Central memory CD8-positive, alpha-beta T cell (primary cell): Measurements from ENCODE around the gene ATXN7L1.
"Not testable (repeated sequence)": the region's sequence is repeated elsewhere in the genome, so short reads cannot be mapped to it uniquely, and the experiment has no call there.

ENCODE experiments used
- ATAC-seq: fragments of 150-1000 bp; cut with Tn5 transposase; replicated peaks from 2 replicates; pipeline ENCODE4 v1.10.0; 2022; ENCODE audit warnings: mild to moderate bottlenecking, moderate FRiP score, moderate number of reproducible peaks; ENCODE audit not compliant: poor library complexity, severe bottlenecking; ENCODE audit errors: extremely low read depth
- DNase-seq, 2 donors: peaks; one replicate each; pipeline ENCODE4 v3.0.0; 2021; ENCODE audit warnings: low spot score in 2 of 2
- H3K27ac Mint-ChIP-seq: one replicate; pipeline ENCODE4 v1.8.0; 2022; ENCODE audit warnings: low read depth, mild to moderate bottlenecking, moderate library complexity, mixed read lengths
- H3K27me3 Mint-ChIP-seq: one replicate; pipeline ENCODE4 v1.8.0; 2022; ENCODE audit warnings: mixed read lengths
- H3K36me3 Mint-ChIP-seq: one replicate; pipeline ENCODE4 v1.8.0; 2022; ENCODE audit warnings: mild to moderate bottlenecking, moderate library complexity, mixed read lengths; ENCODE audit not compliant: insufficient read depth
- H3K4me1 Mint-ChIP-seq: one replicate; pipeline ENCODE4 v1.8.0; 2022; ENCODE audit warnings: mixed read lengths
- H3K4me3 Mint-ChIP-seq: one replicate; pipeline ENCODE4 v1.8.0; 2022; ENCODE audit warnings: mild to moderate bottlenecking, moderate library complexity, mixed read lengths
- H3K9me3 Mint-ChIP-seq: one replicate; pipeline ENCODE4 v1.8.0; 2022; ENCODE audit warnings: mixed read lengths

Gene ATXN7L1

GRCh38 chr7:105797652-105798051 lies 78.7 kb downstream of the ATXN7L1 start:
- no peaks in the 10 kb centered on the region for H3K9me3 Mint-ChIP-seq
- H3K4me3 Mint-ChIP-seq, result no peak overlapping the region
- no peak for ATAC-seq

GRCh38 chr7:105796365-105796764 lies 80.0 kb downstream of the ATXN7L1 start:
- Mint-ChIP-seq H3K27me3 (no peaks in the 10 kb centered on the region), H3K27ac (no peak overlapping the region), H3K4me1 (peaks cover 61% of the 10 kb centered on the region), H3K9me3 (no peaks in the 10 kb centered on the region), H3K36me3 (peaks cover 3% of the 10 kb centered on the region), H3K4me3 (no peak overlapping the region)
- ATAC-seq (no peak), DNase-seq (no peak)

More at GRCh38 chr7:105797652-105798051, 78.7 kb downstream of the ATXN7L1 start:
- Mint-ChIP-seq H3K36me3 (peaks cover 5% of the 10 kb centered on the region), H3K27ac (no peak overlapping the region), H3K4me1 (peaks cover 64% of the 10 kb centered on the region), H3K27me3 (no peaks in the 10 kb centered on the region)
- no peak for DNase-seq

GRCh38 chr7:105794741-105795729 lies 81.4 kb downstream of the ATXN7L1 start:
- DNase-seq (no peak), ATAC-seq (no peak)
- H3K4me3 Mint-ChIP-seq, result no peak overlapping the region
- peaks cover 3% of the 10 kb centered on the region for H3K36me3 Mint-ChIP-seq
- H3K27me3 Mint-ChIP-seq, result no peaks in the 10 kb centered on the region
- H3K27ac Mint-ChIP-seq, result no peak overlapping the region
- no peaks in the 10 kb centered on the region for H3K9me3 Mint-ChIP-seq
- H3K4me1 Mint-ChIP-seq, result peaks cover 52% of the 10 kb centered on the region

GRCh38 chr7:105792488-105793370 lies 83.7 kb downstream of the ATXN7L1 start:
- no peaks in the 10 kb centered on the region for H3K27me3 Mint-ChIP-seq
- H3K36me3 Mint-ChIP-seq, result no peaks in the 10 kb centered on the region
- peak; percentile 74 for ATAC-seq
- peak overlapping the region; percentile 50 for H3K4me3 Mint-ChIP-seq
- DNase-seq, result no peak
- peaks cover 48% of the 10 kb centered on the region for H3K4me1 Mint-ChIP-seq
- H3K27ac Mint-ChIP-seq, result peak overlapping the region; percentile 89
- no peaks in the 10 kb centered on the region for H3K9me3 Mint-ChIP-seq

- Mint-ChIP-seq H3K27ac (peak overlapping the region; percentile 89), H3K4me3 (no peak overlapping the region), H3K9me3 (no peaks in the 10 kb centered on the region), H3K4me1 (peaks cover 45% of the 10 kb centered on the region), H3K36me3 (no peaks in the 10 kb centered on the region), H3K27me3 (no peaks in the 10 kb centered on the region)
- ATAC-seq, result no peak
- DNase-seq, result no peak
Observed at GRCh38 chr7:105791926-105792325, 84.5 kb downstream of the ATXN7L1 start.

GRCh38 chr7:105790996-105791395 lies 85.4 kb downstream of the ATXN7L1 start:
- DNase-seq (no peak), ATAC-seq (no peak)
- no peaks in the 10 kb centered on the region for H3K27me3 Mint-ChIP-seq
- no peaks in the 10 kb centered on the region for H3K36me3 Mint-ChIP-seq
- peaks cover 45% of the 10 kb centered on the region for H3K4me1 Mint-ChIP-seq
- no peaks in the 10 kb centered on the region for H3K9me3 Mint-ChIP-seq
- H3K4me3 Mint-ChIP-seq, result no peak overlapping the region
- H3K27ac Mint-ChIP-seq, result peak overlapping the region; percentile 69

GRCh38 chr7:105790452-105790851 lies 85.9 kb downstream of the ATXN7L1 start:
- not testable (repeated sequence) for H3K27me3 Mint-ChIP-seq, H3K36me3 Mint-ChIP-seq, H3K4me3 Mint-ChIP-seq, H3K9me3 Mint-ChIP-seq, DNase-seq, ATAC-seq
- Mint-ChIP-seq H3K27ac (peak overlapping the region; percentile 69), H3K4me1 (peaks cover 44% of the 10 kb centered on the region)

GRCh38 chr7:105788816-105789349 lies 87.5 kb downstream of the ATXN7L1 start:
- ATAC-seq (no peak), DNase-seq (no peak)
- Mint-ChIP-seq H3K4me3 (no peak overlapping the region), H3K9me3 (no peaks in the 10 kb centered on the region), H3K27me3 (no peaks in the 10 kb centered on the region), H3K27ac (peak overlapping the region; percentile 54), H3K36me3 (peaks cover 3% of the 10 kb centered on the region), H3K4me1 (peaks cover 40% of the 10 kb centered on the region)

GRCh38 chr7:105788356-105788755 lies 88.0 kb downstream of the ATXN7L1 start:
- no peak for ATAC-seq

GRCh38 chr7:105787793-105788192 lies 88.6 kb downstream of the ATXN7L1 start:
- Mint-ChIP-seq H3K4me3 (no peak overlapping the region), H3K4me1 (peaks cover 29% of the 10 kb centered on the region), H3K9me3 (no peaks in the 10 kb centered on the region), H3K36me3 (peaks cover 5% of the 10 kb centered on the region), H3K27ac (no peak overlapping the region), H3K27me3 (no peaks in the 10 kb centered on the region)
- DNase-seq (no peak), ATAC-seq (no peak)

More at GRCh38 chr7:105788356-105788755, 88.0 kb downstream of the ATXN7L1 start:
- DNase-seq, result no peak
- Mint-ChIP-seq H3K4me3 (no peak overlapping the region), H3K9me3 (no peaks in the 10 kb centered on the region), H3K27me3 (no peaks in the 10 kb centered on the region), H3K27ac (no peak overlapping the region), H3K4me1 (peaks cover 35% of the 10 kb centered on the region), H3K36me3 (peaks cover 5% of the 10 kb centered on the region)

- H3K36me3 Mint-ChIP-seq, result peaks cover 5% of the 10 kb centered on the region
- H3K4me1 Mint-ChIP-seq, result peaks cover 21% of the 10 kb centered on the region
- no peak overlapping the region for H3K27ac Mint-ChIP-seq
- no peaks in the 10 kb centered on the region for H3K27me3 Mint-ChIP-seq
- ATAC-seq, result no peak
- no peak for DNase-seq
- H3K4me3 Mint-ChIP-seq, result no peak overlapping the region
- no peaks in the 10 kb centered on the region for H3K9me3 Mint-ChIP-seq
Observed at GRCh38 chr7:105786520-105787470, 89.6 kb downstream of the ATXN7L1 start.
